Measurements from ENCODE around the gene EIF4EBP2. TPM values are rescaled to one million over a fixed set of nuclear protein-coding genes. Genes with fewer than 3 reads are reported as not detected.

Gene EIF4EBP2
- total RNA-seq, 1 experiment from 2014 or later, result 42.4 TPM

GRCh38 chr10:70430493-70431445 is 26.8 kb downstream of the EIF4EBP2 start:
- Histone ChIP-seq H3K27me3 (replicated peaks) (no peaks in the 10 kb centered on the region), H3K4me3 (no peak overlapping the region), H3K9me3 (replicated peaks) (no peaks in the 10 kb centered on the region), H3K4me1 (replicated peaks) (no peaks in the 10 kb centered on the region), H3K27ac (no peak overlapping the region), H3K36me3 (peaks cover 46% of the 10 kb centered on the region)
- DNase-seq (ENCODE audit: low read depth in 1 of 2, low spot score in 2 of 2), result no peak

DNA sequence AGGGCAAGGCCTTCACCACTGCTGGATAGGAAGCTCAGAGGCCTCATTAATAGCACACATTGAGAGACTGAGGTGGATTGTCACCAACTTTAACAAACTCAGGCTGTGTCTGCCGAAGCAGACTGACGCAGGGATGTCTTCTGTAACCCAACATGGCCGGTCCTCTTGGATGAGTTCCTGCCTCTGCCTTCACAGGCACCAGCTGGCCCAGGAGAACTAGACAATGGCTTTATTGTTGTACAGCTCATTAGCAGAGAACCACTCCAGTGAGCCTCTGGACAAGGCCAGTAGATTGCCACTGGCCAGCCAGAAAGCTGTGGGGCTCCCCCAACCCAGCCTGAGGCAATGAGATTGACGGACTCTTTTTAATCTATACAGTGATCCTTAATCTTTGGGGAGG is 28.2 kb downstream of the EIF4EBP2 start:
- Histone ChIP-seq H3K27ac (no peak overlapping the region), H3K9me3 (replicated peaks) (no peaks in the 10 kb centered on the region), H3K27me3 (replicated peaks) (no peaks in the 10 kb centered on the region), H3K4me1 (replicated peaks) (no peaks in the 10 kb centered on the region), H3K4me3 (no peak overlapping the region), H3K36me3 (peaks cover 33% of the 10 kb centered on the region)
- no peak for DNase-seq (ENCODE audit: low read depth in 1 of 2, low spot score in 2 of 2)

GRCh38 chr10:70432561-70433263 is 28.8 kb downstream of the EIF4EBP2 start:
- Histone ChIP-seq H3K4me3 (no peak overlapping the region), H3K4me1 (replicated peaks) (no peaks in the 10 kb centered on the region), H3K27me3 (replicated peaks) (no peaks in the 10 kb centered on the region), H3K27ac (no peak overlapping the region), H3K36me3 (peaks cover 27% of the 10 kb centered on the region), H3K9me3 (replicated peaks) (no peaks in the 10 kb centered on the region)
- no peak for DNase-seq (ENCODE audit: low read depth in 1 of 2, low spot score in 2 of 2)

DNA sequence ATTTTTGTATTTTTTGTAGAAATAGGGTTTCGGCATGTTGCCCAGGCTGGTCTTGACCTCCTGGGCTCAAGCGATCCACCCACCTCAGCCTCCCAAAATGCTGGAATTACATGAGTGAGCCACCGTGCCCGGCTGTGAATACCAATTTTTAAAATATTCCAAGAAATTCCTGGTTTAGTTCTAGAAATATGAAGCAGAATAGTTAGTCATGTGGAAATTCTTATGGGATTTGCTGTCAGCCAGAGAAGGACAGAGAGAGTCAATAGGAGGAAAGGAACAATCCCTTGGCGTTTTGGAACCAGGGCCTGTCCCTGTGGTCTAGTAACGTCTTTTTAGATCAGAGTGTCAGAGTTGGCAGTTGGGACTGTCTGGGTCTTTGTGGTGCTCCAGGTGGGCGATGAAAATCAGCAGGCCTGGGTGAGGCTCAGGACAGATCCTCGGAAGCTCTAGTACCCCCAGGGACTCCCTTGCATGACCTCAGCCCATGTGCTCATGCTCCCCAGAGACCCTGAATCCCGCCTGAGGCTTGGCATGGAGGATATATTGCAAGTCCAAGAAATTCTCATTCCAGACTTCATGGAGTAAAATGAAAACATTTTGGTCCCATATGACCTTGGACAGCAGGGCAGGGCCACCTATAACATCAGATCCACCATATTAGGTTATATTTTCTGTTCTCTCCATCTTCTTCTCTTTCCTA is 29.8 kb downstream of the EIF4EBP2 start:
- Histone ChIP-seq H3K4me3 (no peak overlapping the region), H3K4me1 (replicated peaks) (no peaks in the 10 kb centered on the region), H3K27me3 (replicated peaks) (no peaks in the 10 kb centered on the region), H3K36me3 (peaks cover 22% of the 10 kb centered on the region), H3K9me3 (replicated peaks) (no peaks in the 10 kb centered on the region), H3K27ac (no peak overlapping the region)
- DNase-seq (ENCODE audit: low read depth in 1 of 2, low spot score in 2 of 2), result no peak

- Histone ChIP-seq H3K9me3 (replicated peaks) (no peaks in the 10 kb centered on the region), H3K4me1 (replicated peaks) (no peaks in the 10 kb centered on the region), H3K36me3 (peaks cover 5% of the 10 kb centered on the region; the same call in 1 of the 2 replicates), H3K4me3 (no peak overlapping the region), H3K27ac (no peak overlapping the region), H3K27me3 (replicated peaks) (no peaks in the 10 kb centered on the region)
- DNase-seq (ENCODE audit: low read depth in 1 of 2, low spot score in 2 of 2), result no peak
Observed at GRCh38 chr10:70435241-70436085, 31.5 kb downstream of the EIF4EBP2 start.

- no peak overlapping the region for H3K4me3 ChIP-seq
- H3K27me3 ChIP-seq (replicated peaks), result no peaks in the 10 kb centered on the region
- DNase-seq (ENCODE audit: low read depth in 1 of 2, low spot score in 2 of 2), result no peak
- no peaks in the 10 kb centered on the region for H3K4me1 ChIP-seq (replicated peaks)
- H3K27ac ChIP-seq, result no peak overlapping the region
- no peaks in the 10 kb centered on the region for H3K9me3 ChIP-seq (replicated peaks)
- no peaks in the 10 kb centered on the region for H3K36me3 ChIP-seq
Observed at GRCh38 chr10:70437721-70438120, 33.8 kb downstream of the EIF4EBP2 start.

DNA sequence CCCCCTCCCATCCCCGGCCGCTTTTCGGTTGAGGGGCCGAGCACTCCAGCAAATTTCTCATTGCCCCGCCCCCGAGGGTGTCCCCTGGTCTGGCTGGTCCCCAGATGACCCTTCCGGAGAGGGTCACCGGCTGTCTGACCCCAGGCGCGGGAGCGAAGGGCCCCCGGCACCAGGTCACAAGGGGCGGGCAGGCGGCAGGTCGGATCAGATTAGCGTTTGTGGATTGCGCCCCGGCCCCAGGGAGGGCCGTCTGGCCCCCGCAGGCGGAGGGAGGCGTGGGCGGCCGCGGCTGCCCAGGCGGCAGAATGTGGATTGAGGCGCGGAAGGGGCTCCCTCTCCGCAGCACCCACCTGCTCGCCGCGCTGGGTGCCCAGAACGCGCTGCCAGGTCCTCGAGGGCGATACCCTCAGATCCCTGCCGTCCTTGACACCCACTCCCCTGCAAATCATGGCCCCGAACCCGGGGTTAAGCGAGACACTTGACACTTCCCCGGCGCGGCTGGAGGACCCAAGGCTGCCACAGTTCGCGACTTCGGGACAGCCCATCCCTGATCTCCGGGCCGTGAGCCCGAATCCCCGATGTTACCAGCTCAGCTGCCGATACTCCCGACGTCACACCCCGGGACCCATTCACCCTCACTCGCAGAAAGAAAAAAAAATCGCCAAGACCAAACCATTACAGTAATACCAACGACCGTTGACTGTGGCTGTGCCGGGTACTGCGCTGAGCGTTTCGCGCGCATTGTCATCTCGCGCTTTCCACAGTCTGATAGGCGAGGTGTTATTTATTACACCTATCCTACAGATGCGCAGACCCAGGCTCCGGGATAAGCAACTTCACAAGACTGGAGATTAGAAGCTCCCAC is 36.6 kb downstream of the EIF4EBP2 start:
- Histone ChIP-seq H3K27me3 (replicated peaks) (no peaks in the 10 kb centered on the region), H3K9me3 (replicated peaks) (no peaks in the 10 kb centered on the region), H3K4me3 (no peak overlapping the region)

DNA sequence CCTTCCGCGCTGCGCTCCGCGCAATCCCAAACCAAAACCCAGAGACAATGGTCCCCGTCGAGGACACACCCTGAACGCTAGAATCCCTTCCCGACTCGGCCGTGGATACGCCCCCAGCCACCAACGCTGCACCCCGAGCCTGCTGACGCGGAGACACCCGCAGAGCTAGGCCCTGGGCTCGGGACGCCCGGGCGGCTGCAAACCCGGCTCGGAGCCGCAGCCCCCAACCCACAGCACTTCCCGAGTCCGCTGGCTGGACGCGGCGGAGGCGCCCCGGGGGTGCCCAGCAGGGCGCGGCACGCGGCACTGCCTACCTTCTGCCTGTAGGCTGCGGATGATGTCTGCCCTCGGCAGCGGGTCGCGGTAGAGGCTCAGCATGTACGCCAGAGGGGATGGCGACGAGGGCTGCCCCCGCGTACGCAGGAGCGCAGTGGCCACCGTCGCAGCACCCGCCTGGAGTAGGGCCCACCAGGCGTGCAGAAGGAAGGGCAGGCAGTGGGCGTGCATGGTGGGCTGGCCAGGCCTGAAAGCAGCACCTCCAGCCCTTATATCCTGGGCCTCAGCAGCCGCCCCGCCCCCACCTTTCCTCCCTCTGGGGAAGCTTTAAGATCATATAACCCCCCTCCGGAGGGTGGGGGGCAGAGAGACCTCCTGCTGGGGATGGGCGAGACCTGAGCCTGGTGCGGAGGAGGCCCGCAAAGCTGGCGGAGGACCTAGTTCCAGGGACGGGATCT is 37.4 kb downstream of the EIF4EBP2 start, which contains the start of gene NODAL:
NODAL (minus strand) TSS at position 521 of the 734 bp plus-strand sequence; CDS start at position 507, 14 bp downstream.
- Histone ChIP-seq H3K9me3 (replicated peaks) (no peaks in the 10 kb centered on the region), H3K27ac (no peak within 1 kb of the TSS), H3K27me3 (replicated peaks) (no peaks in the 10 kb centered on the region), H3K4me3 (no peak within 1 kb of the TSS), H3K4me1 (replicated peaks) (peaks cover 6% of the 10 kb centered on the region), H3K36me3 (no peaks in the 10 kb centered on the region)
- DNase-seq (ENCODE audit: low read depth in 1 of 2, low spot score in 2 of 2), result no peak

More for the DNA sequence above, 36.6 kb downstream of the EIF4EBP2 start:
- H3K36me3 ChIP-seq, result no peaks in the 10 kb centered on the region
- DNase-seq (ENCODE audit: low read depth in 1 of 2, low spot score in 2 of 2), result no peak
- H3K27ac ChIP-seq, result no peak overlapping the region
- peaks cover 6% of the 10 kb centered on the region for H3K4me1 ChIP-seq (replicated peaks)

DNA sequence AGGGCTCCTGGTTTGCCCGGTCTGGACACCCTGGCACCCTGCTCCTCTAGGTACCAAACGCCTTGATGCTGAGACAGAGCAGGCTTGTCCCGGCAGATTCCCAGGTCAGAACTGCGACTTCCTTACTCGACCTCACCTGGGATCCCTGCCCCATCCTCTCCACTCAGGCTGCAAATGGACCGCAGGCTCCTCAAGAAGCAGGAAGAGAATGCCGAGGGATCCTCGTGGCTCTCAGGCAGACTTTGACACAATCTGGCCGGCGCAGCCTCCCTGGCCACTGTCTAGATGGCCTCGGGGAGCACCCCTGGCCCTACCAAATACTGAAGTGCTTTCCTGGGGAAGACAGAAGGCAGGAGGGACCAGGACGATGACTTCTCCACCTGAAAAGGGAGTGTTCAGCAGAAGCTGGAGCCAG is 38.0 kb downstream of the EIF4EBP2 start:
- Histone ChIP-seq H3K4me1 (replicated peaks) (peaks cover 6% of the 10 kb centered on the region), H3K27me3 (replicated peaks) (no peaks in the 10 kb centered on the region), H3K27ac (no peak overlapping the region), H3K9me3 (replicated peaks) (no peaks in the 10 kb centered on the region), H3K36me3 (no peaks in the 10 kb centered on the region), H3K4me3 (no peak overlapping the region)
- no peak for DNase-seq (ENCODE audit: low read depth in 1 of 2, low spot score in 2 of 2)

- H3K36me3 ChIP-seq, result no peaks in the 10 kb centered on the region
- no peaks in the 10 kb centered on the region for H3K27me3 ChIP-seq (replicated peaks)
- H3K27ac ChIP-seq, result no peak overlapping the region
- H3K4me3 ChIP-seq, result no peak overlapping the region
- no peaks in the 10 kb centered on the region for H3K9me3 ChIP-seq (replicated peaks)
- peaks cover 6% of the 10 kb centered on the region for H3K4me1 ChIP-seq (replicated peaks)
- no peak for DNase-seq (ENCODE audit: low read depth in 1 of 2, low spot score in 2 of 2)
Observed at GRCh38 chr10:70442332-70442988, 38.5 kb downstream of the EIF4EBP2 start.

DNA sequence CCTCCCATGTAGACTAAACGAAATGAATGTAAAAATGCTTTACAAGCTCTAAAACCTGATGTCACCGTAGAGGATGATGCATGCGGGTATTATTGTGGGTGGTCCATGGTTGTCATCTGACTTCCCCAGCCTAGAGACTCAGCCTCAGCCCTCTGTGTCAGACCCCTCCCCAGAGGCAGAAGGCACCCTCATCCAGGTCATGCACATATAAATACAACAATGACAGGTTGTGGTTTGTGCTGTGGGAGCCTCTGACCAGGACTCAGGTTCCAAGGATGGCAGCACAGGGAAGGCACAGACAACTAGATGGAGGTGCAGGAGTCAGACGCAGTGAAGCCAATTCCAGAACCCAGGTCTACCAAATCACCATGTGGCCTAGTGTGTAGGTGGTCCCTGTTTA is 40.8 kb downstream of the EIF4EBP2 start:
- no peak overlapping the region for H3K27ac ChIP-seq
- H3K36me3 ChIP-seq, result no peaks in the 10 kb centered on the region
- H3K9me3 ChIP-seq (replicated peaks), result no peaks in the 10 kb centered on the region
- DNase-seq (ENCODE audit: low read depth in 1 of 2, low spot score in 2 of 2), result no peak
- no peak overlapping the region for H3K4me3 ChIP-seq
- H3K27me3 ChIP-seq (replicated peaks), result no peaks in the 10 kb centered on the region
- H3K4me1 ChIP-seq (replicated peaks), result peaks cover 6% of the 10 kb centered on the region
